Endothelial cell of umbilical vein (primary cell): ENCODE data around the gene FSIP1. TPM values are rescaled to one million over a fixed set of nuclear protein-coding genes. Genes with fewer than 3 reads are reported as not detected.

ENCODE experiments used
- BruUV-seq: library from RNA; stranded (reverse); fragments of 400-500 nt; replicated peaks from 2 replicates; lab custom pipeline; 2021; lab: Mats Ljungman, UMichigan
- CTCF ChIA-PET: fragments of 300-600, 350-600 bp; sonication (Branson Sonifier 250); formaldehyde crosslinking; loops from one replicate; lab custom pipeline; 2021; ENCODE audit warnings: antibody characterized with exemption, inconsistent platforms; lab: Charles Lee
- POLR2A ChIA-PET: fragments of 300-600, 350-600 bp; sonication (Branson Sonifier 250); formaldehyde crosslinking; loops from one replicate; lab custom pipeline; 2021; ENCODE audit warnings: antibody characterized with exemption, inconsistent platforms; lab: Charles Lee
- DNase-seq: peaks from one replicate; pipeline ENCODE4 v3.0.0-alpha.2; 2011; ENCODE audit warnings: low read depth, low spot score
- FAIRE-seq: peaks from 2 replicates; lab custom pipeline; 2011; peaks lifted over from hg19 to GRCh38; lab: Jason Lieb, UNC
- H2AFZ ChIP-seq: 2 replicates; pipeline ENCODE4 v1.6.0; 2012; ENCODE audit warnings: low read depth, low read length, control low read depth, inconsistent platforms
- H3K27ac ChIP-seq: 2 replicates; pipeline ENCODE4 v1.5.1; 2011; ENCODE audit warnings: low read depth, mild to moderate bottlenecking, control low read depth, low read length, moderate library complexity; ENCODE audit not compliant: insufficient read depth
- H3K27me3 ChIP-seq, 2 experiments: 2 replicates each; pipeline versions ENCODE4 v1.6.0 to v1.6.1; 2011; ENCODE audit warnings: low read length in 2 of 2, mixed read lengths in 1 of 2; ENCODE audit not compliant: control insufficient read depth in 2 of 2, insufficient read depth in 2 of 2
- H3K36me3 ChIP-seq, 2 experiments: 2 replicates in 1 of 2; 3 replicates in 1 of 2; pipeline ENCODE4 v1.5.1; 2011; ENCODE audit warnings: low read length in 2 of 2, mild to moderate bottlenecking in 1 of 2, moderate library complexity in 1 of 2; ENCODE audit not compliant: control insufficient read depth in 2 of 2, insufficient read depth in 2 of 2; ENCODE audit errors: extremely low read depth in 1 of 2
- H3K4me1 ChIP-seq: 3 replicates; pipeline ENCODE4 v1.5.1; 2011; ENCODE audit warnings: mild to moderate bottlenecking, low read length; ENCODE audit not compliant: control insufficient read depth, insufficient read depth; ENCODE audit errors: extremely low read depth
- H3K4me2 ChIP-seq: 2 replicates; pipeline ENCODE4 v1.6.1; 2011; ENCODE audit warnings: low read length, control low read depth, mixed read lengths; ENCODE audit not compliant: insufficient read depth
- H3K4me3 ChIP-seq, 3 experiments: fragments of 200-600 bp in 1 of 3; sonication (generic), shearing (Covaris generic) in 1 of 3; replicated peaks in 1 of 3; 2 replicates each; pipeline ENCODE4 v1.5.1; 2011 to 2016; ENCODE audit warnings: control low read depth in 3 of 3, low read length in 3 of 3, mild to moderate bottlenecking in 2 of 3, inconsistent platforms in 1 of 3, low read depth in 1 of 3, moderate library complexity in 1 of 3; ENCODE audit not compliant: insufficient read depth in 1 of 3
- H3K79me2 ChIP-seq: 2 replicates; pipeline ENCODE4 v1.6.0; 2012; ENCODE audit warnings: low read length, inconsistent platforms; ENCODE audit not compliant: control insufficient read depth, insufficient read depth
- H3K9ac ChIP-seq: replicated peaks from 2 replicates; pipeline ENCODE3; 2011; ENCODE audit warnings: low read length, control low read depth; ENCODE audit not compliant: insufficient read depth; ENCODE audit errors: extremely low read depth
- H3K9me1 ChIP-seq: replicated peaks from 3 replicates; pipeline ENCODE4 v1.6.0; 2011; ENCODE audit warnings: mild to moderate bottlenecking, low read length; ENCODE audit not compliant: control insufficient read depth, insufficient read depth; ENCODE audit errors: extremely low read depth
- H3K9me3 ChIP-seq: replicated peaks from 2 replicates; pipeline ENCODE4 v1.5.1; 2012; ENCODE audit warnings: low read length, inconsistent platforms; ENCODE audit not compliant: control insufficient read depth, insufficient read depth
- H4K20me1 ChIP-seq: replicated peaks from 2 replicates; pipeline ENCODE3; 2011; ENCODE audit warnings: mild to moderate bottlenecking, low read length; ENCODE audit not compliant: control insufficient read depth, insufficient read depth; ENCODE audit errors: extremely low read depth
- EZH2 ChIP-seq: IDR thresholded peaks from 2 replicates; pipeline ENCODE4 v1.6.1; 2012; ENCODE audit warnings: borderline replicate concordance, low read depth, mild to moderate bottlenecking, moderate library complexity, low read length, inconsistent platforms; ENCODE audit not compliant: severe bottlenecking
- FOS ChIP-seq: IDR thresholded peaks from 2 replicates; pipeline ENCODE4 v1.6.1; 2011; ENCODE audit warnings: mild to moderate bottlenecking, low read length, moderate library complexity, borderline replicate concordance; ENCODE audit not compliant: insufficient read depth
- GATA2 ChIP-seq: IDR thresholded peaks from 2 replicates; pipeline ENCODE4 v1.7.0; 2011; ENCODE audit warnings: low read depth, mild to moderate bottlenecking, moderate library complexity, mixed read lengths, low read length; ENCODE audit not compliant: insufficient read length, insufficient read depth
- JUN ChIP-seq: IDR thresholded peaks from 2 replicates; pipeline ENCODE4 v1.6.1; 2011; ENCODE audit warnings: borderline replicate concordance, low read depth; ENCODE audit not compliant: insufficient read length, insufficient read depth
- MYC ChIP-seq: IDR thresholded peaks from one replicate; pipeline ENCODE4 v1.6.1; 2011; ENCODE audit warnings: mild to moderate bottlenecking, low read depth, low read length
- POLR2A ChIP-seq: IDR thresholded peaks from 2 replicates; pipeline ENCODE4 v1.6.1; 2012; ENCODE audit warnings: low read depth, mild to moderate bottlenecking, control low read depth, low read length
- POLR2AphosphoS5 ChIP-seq: IDR thresholded peaks from 2 replicates; pipeline ENCODE4 v1.6.1; 2012; ENCODE audit warnings: low read depth, mild to moderate bottlenecking, control low read depth, low read length, moderate library complexity; ENCODE audit not compliant: insufficient read depth
- dilution Hi-C: fragments of 300-500 bp; cut with MboI; formaldehyde crosslinking; loops from one replicate; pipeline ENCODE4 v1.15.0; 2019; ENCODE audit warnings: low sequenced_read_pairs; ENCODE audit not compliant: extremely low pct_ligation_motif_present
- intact Hi-C: fragments of 100-400 bp; cut with micrococcal nuclease; formaldehyde crosslinking; loops from one replicate; pipeline ENCODE4 v1.10.0; 2022
- polyA plus RNA-seq, 4 experiments: library from polyadenylated mRNA; depleted of rRNA in 3 of 4; stranded (reverse) in 3 of 4; unstranded in 1 of 4; fragments of >200 nt; gene quantifications; 2 replicates each; pipeline versions ENCODE4 v1.2.1 to v1.2.3, GENCODE V29; 2011 to 2012; ENCODE audit warnings: missing spikeins in 1 of 4
- total RNA-seq: library from RNA; stranded (reverse); gene quantifications from 2 replicates; pipeline ENCODE4 v1.2.3, GENCODE V29; 2021
- TF ChIP-seq, protein P1 (sequence below), 2 donors: IDR thresholded peaks; 1 replicate in 1 of 2; 2 replicates in 1 of 2; pipeline ENCODE4 v1.5.1; 2011; ENCODE audit warnings: low read length in 2 of 2, mild to moderate bottlenecking in 2 of 2, moderate library complexity in 2 of 2, control low read depth in 1 of 2, inconsistent platforms in 1 of 2, low read depth in 1 of 2; ENCODE audit not compliant: insufficient read depth in 1 of 2; ENCODE audit errors: extremely low read depth in 1 of 2
- TF ChIP-seq, protein P2 (sequence below): IDR thresholded peaks from 2 replicates; pipeline ENCODE4 v1.6.1; 2011; ENCODE audit not compliant: insufficient read depth, insufficient read length

FSIP1 gene
- total and polyA plus RNA-seq, 2 donors (not counting 3 experiments of a cell fraction or from before 2014, with no cell fraction given): 0.23 to 1.1 TPM

DNA sequence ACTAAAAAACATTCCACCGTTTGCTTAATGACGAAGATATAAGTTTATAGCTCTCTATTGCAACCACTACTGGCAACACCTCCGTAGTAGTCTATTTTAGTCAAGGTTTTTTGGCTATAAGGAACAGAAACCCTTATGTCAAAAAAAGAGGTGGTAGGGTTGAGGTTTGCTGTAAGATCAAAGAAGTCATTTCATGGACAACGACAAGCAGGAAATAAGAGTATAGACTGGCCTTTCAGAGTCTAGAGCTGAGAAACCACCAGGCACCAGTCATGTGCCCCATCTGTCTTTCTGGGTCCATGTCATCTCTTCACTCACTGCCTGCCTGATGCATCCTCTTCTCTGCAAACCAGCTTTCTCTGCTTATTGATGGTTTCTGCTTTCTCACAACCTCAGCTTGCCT is 159.1 kb downstream of the FSIP1 start:
- H3K36me3 ChIP-seq: no peaks in the 10 kb centered on the region
- intact Hi-C loops (loop anchor here (10.0 kb wide), 1 partner anchor 301 kb away; the partner anchor contains the start of gene GPR176), dilution Hi-C loops (no loop called here)
- H3K4me3 ChIP-seq: no peak overlapping the region
- H3K79me2 ChIP-seq: no peaks in the 10 kb centered on the region
- no TSS peak for BruUV-seq
- H3K9me1 ChIP-seq: no peaks in the 10 kb centered on the region
- peak overlapping the region; percentile 87 for H3K27ac ChIP-seq
- ChIA-PET POLR2A (interaction anchor here (2.2 kb wide), 1 partner anchor 24 kb away, joined by 13 read pairs; no protein-coding TSS in a partner anchor), CTCF (interaction anchor here (0.9 to 6.1 kb wide), 2 partner anchors 8 to 134 kb away, joined by 3 to 49 read pairs; no protein-coding TSS in a partner anchor)
- TF ChIP-seq, protein P1, sequence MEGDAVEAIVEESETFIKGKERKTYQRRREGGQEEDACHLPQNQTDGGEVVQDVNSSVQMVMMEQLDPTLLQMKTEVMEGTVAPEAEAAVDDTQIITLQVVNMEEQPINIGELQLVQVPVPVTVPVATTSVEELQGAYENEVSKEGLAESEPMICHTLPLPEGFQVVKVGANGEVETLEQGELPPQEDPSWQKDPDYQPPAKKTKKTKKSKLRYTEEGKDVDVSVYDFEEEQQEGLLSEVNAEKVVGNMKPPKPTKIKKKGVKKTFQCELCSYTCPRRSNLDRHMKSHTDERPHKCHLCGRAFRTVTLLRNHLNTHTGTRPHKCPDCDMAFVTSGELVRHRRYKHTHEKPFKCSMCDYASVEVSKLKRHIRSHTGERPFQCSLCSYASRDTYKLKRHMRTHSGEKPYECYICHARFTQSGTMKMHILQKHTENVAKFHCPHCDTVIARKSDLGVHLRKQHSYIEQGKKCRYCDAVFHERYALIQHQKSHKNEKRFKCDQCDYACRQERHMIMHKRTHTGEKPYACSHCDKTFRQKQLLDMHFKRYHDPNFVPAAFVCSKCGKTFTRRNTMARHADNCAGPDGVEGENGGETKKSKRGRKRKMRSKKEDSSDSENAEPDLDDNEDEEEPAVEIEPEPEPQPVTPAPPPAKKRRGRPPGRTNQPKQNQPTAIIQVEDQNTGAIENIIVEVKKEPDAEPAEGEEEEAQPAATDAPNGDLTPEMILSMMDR (IDR thresholded peaks at IDR 0.05; ENCODE audit: extremely low read depth in 1 of 2, insufficient read depth in 1 of 2, low read depth in 1 of 2, low read length in 2 of 2): no peak
- TF ChIP-seq MYC (no peak), FOS (no peak), GATA2 (no peak), POLR2A (no peak), EZH2 (no peak), POLR2AphosphoS5 (no peak), JUN (no peak)
- TF ChIP-seq, protein P2, sequence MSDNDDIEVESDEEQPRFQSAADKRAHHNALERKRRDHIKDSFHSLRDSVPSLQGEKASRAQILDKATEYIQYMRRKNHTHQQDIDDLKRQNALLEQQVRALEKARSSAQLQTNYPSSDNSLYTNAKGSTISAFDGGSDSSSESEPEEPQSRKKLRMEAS: no peak
- no peak for DNase-seq
- peaks cover 36% of the 10 kb centered on the region for H3K4me1 ChIP-seq
- H4K20me1 ChIP-seq: no peaks in the 10 kb centered on the region
- H3K9me3 ChIP-seq: no peaks in the 10 kb centered on the region
- H3K4me2 ChIP-seq: peak overlapping the region; percentile 14
- no peak overlapping the region for H3K9ac ChIP-seq
- no peaks in the 10 kb centered on the region for H3K27me3 ChIP-seq
- H2AFZ ChIP-seq: no peak overlapping the region
- peak; percentile 4 for FAIRE-seq
